Natural killer cell (primary cell): ENCODE data around the gene TRH. TPM values are rescaled to one million over a fixed set of nuclear protein-coding genes. Genes with fewer than 3 reads are reported as not detected.

Source experiments
- ATAC-seq, 3 donors: fragments of 150-1000 bp in 2 of 3; fragments of 200-7000 bp in 1 of 3; cut with Tn5 transposase; 1 replicate in 1 of 3; 2 replicates in 2 of 3; pipeline ENCODE4 v1.10.0; 2021; ENCODE audit warnings: mild to moderate bottlenecking in 2 of 3, moderate library complexity in 2 of 3
- DNase-seq, 2 donors: peaks; one replicate each; pipeline versions ENCODE4 v3.0.0 to v3.0.0-alpha.2; 2013 to 2021; ENCODE audit warnings: mixed read lengths in 1 of 2
- H3K27ac ChIP-seq: one replicate; pipeline ENCODE4 v1.5.1; 2013; ENCODE audit warnings: mild to moderate bottlenecking, low read length
- H3K27me3 ChIP-seq: one replicate; pipeline ENCODE4 v1.6.1; 2013; ENCODE audit warnings: low read length; ENCODE audit not compliant: control insufficient read depth, insufficient read depth
- H3K36me3 ChIP-seq: one replicate; pipeline ENCODE4 v1.6.1; 2013; ENCODE audit warnings: low read length; ENCODE audit not compliant: control insufficient read depth, insufficient read depth
- H3K4me1 ChIP-seq: one replicate; pipeline ENCODE4 v1.6.1; 2013; ENCODE audit warnings: low read length; ENCODE audit not compliant: control insufficient read depth, insufficient read depth
- H3K4me3 ChIP-seq: one replicate; pipeline ENCODE4 v1.5.1; 2013; ENCODE audit warnings: low read length
- H3K9me3 ChIP-seq: one replicate; pipeline ENCODE4 v1.6.1; 2013; ENCODE audit warnings: low read length; ENCODE audit not compliant: control insufficient read depth, insufficient read depth
- H3K27ac Mint-ChIP-seq, 2 donors: one replicate each; pipeline ENCODE4 v1.8.0; 2022; ENCODE audit warnings: mild to moderate bottlenecking in 2 of 2, mixed read lengths in 2 of 2, moderate library complexity in 1 of 2
- H3K27me3 Mint-ChIP-seq, 2 donors: one replicate each; pipeline ENCODE4 v1.8.0; 2022; ENCODE audit warnings: low read depth in 2 of 2, mixed read lengths in 2 of 2
- H3K36me3 Mint-ChIP-seq: one replicate; pipeline ENCODE4 v1.8.0; 2022; ENCODE audit warnings: mixed read lengths
- H3K4me1 Mint-ChIP-seq, 2 donors: one replicate each; pipeline ENCODE4 v1.8.0; 2022; ENCODE audit warnings: mixed read lengths in 2 of 2
- H3K4me3 Mint-ChIP-seq: one replicate; pipeline ENCODE4 v1.8.0; 2022; ENCODE audit warnings: mild to moderate bottlenecking, moderate library complexity, mixed read lengths
- H3K9me3 Mint-ChIP-seq, 2 donors: one replicate each; pipeline ENCODE4 v1.8.0; 2022; ENCODE audit warnings: mixed read lengths in 2 of 2
- WGBS: methylation state at CpG from one replicate; pipeline ENCODE4 v1.1.7; 2013; ENCODE audit warnings: missing lambda C conversion rate; ENCODE audit not compliant: insufficient coverage; 5-methylcytosine and 5-hydroxymethylcytosine counted together
- intact Hi-C: fragments of 100-400 bp; cut with micrococcal nuclease; formaldehyde crosslinking; loops from one replicate; pipeline ENCODE4 v1.14.2; 2022
- total RNA-seq, 4 donors: library from RNA; stranded (reverse); fragments of 120-200 nt in 1 of 4; gene quantifications; one replicate each; pipeline versions ENCODE4 v1.2.3 to v1.2.4, GENCODE V29; 2013 to 2022
- TF ChIP-seq, protein P1 (sequence below): fragments of 200-600 bp; IDR thresholded peaks from one replicate; pipeline ENCODE4 v1.8.0; 2022; ENCODE audit warnings: antibody characterized with exemption

The TRH gene
- total RNA-seq, 3 donors from 2014 or later (not counting 1 experiment from before 2014, with no cell fraction given), result not detected

DNA sequence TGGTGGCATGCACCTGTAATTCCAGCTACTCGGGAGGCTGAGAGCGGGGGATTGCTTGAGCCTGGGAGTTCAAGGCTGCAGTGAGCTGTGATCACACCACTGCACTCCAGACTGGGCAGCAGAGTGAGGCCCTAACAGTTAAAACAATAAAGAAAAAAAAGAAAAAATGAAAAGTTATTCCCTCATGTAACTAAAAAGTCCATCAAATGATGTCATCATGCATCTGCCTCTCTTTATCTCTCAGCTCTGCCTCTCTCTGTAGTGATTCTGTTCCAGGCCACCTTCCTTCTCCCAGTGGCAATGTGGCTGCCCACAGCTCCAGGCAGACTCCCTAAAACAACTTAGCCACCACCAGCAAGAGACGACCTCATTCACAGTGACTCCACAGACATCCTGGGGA lies 31.5 kb upstream of the TRH start:
- no peaks in the 10 kb centered on the region for H3K36me3 Mint-ChIP-seq
- TF ChIP-seq, protein P1, sequence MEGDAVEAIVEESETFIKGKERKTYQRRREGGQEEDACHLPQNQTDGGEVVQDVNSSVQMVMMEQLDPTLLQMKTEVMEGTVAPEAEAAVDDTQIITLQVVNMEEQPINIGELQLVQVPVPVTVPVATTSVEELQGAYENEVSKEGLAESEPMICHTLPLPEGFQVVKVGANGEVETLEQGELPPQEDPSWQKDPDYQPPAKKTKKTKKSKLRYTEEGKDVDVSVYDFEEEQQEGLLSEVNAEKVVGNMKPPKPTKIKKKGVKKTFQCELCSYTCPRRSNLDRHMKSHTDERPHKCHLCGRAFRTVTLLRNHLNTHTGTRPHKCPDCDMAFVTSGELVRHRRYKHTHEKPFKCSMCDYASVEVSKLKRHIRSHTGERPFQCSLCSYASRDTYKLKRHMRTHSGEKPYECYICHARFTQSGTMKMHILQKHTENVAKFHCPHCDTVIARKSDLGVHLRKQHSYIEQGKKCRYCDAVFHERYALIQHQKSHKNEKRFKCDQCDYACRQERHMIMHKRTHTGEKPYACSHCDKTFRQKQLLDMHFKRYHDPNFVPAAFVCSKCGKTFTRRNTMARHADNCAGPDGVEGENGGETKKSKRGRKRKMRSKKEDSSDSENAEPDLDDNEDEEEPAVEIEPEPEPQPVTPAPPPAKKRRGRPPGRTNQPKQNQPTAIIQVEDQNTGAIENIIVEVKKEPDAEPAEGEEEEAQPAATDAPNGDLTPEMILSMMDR, result no peak
- ATAC-seq (no peak), DNase-seq (no peak)
- no peaks in the 10 kb centered on the region for H3K36me3 ChIP-seq
- H3K27ac ChIP-seq, result no peak overlapping the region
- no peaks in the 10 kb centered on the region for H3K9me3 ChIP-seq
- H3K27ac Mint-ChIP-seq, result no peak overlapping the region
- H3K4me3 Mint-ChIP-seq, result no peak overlapping the region
- intact Hi-C loops, result loop anchor here (5.0 kb wide), 1 partner anchor 154 kb away; no protein-coding TSS in a partner anchor
- no peaks in the 10 kb centered on the region for H3K4me1 Mint-ChIP-seq
- no peak overlapping the region for H3K4me3 ChIP-seq
- no peaks in the 10 kb centered on the region for H3K4me1 ChIP-seq
- no peaks in the 10 kb centered on the region for H3K27me3 ChIP-seq
- 83% methylated on average over 3 of the region's 3 CpGs for WGBS
- H3K27me3 Mint-ChIP-seq, result peaks cover 5 to 16% of the 10 kb centered on the region in 2 donors
- no peaks in the 10 kb centered on the region for H3K9me3 Mint-ChIP-seq

DNA sequence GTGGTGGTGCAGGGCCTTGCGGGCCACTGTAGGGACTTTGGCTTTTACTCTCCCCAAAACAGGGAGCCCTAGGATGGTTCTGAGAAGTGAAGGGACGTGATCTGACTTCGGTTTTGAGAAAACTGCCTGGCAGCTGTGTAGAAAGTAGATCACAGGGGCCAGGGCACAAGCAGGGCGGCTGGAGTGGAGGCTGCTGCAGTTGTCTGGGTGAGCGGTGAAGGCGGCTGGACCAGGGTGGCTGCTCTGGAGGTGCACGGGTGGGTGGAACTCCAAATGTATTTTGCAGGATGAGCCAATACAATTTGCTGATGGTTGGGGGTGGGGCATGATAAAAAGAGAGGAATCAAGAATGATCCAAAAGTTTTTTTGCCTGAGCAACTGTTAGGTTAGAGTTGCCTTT lies 29.8 kb upstream of the TRH start:
- Mint-ChIP-seq H3K27ac (no peak overlapping the region), H3K36me3 (no peaks in the 10 kb centered on the region), H3K4me3 (no peak overlapping the region), H3K4me1 (no peaks in the 10 kb centered on the region), H3K27me3 (peaks cover 5 to 17% of the 10 kb centered on the region in 2 donors), H3K9me3 (no peaks in the 10 kb centered on the region)
- no peaks in the 10 kb centered on the region for H3K36me3 ChIP-seq
- ATAC-seq (no peak), DNase-seq (no peak)
- no peaks in the 10 kb centered on the region for H3K9me3 ChIP-seq
- no peaks in the 10 kb centered on the region for H3K4me1 ChIP-seq
- H3K27ac ChIP-seq, result no peak overlapping the region
- 85% methylated on average over 7 of the region's 7 CpGs for WGBS
- H3K27me3 ChIP-seq, result no peaks in the 10 kb centered on the region
- H3K4me3 ChIP-seq, result no peak overlapping the region
- intact Hi-C loops, result loop anchor here (5.0 kb wide), 1 partner anchor 153 kb away; no protein-coding TSS in a partner anchor
- TF ChIP-seq, protein P1, result no peak

- H3K36me3 Mint-ChIP-seq, result no peaks in the 10 kb centered on the region
- TF ChIP-seq, protein P1, result no peak
- H3K27ac Mint-ChIP-seq, result no peak overlapping the region
- H3K4me3 Mint-ChIP-seq, result no peak overlapping the region
- H3K4me1 ChIP-seq, result no peaks in the 10 kb centered on the region
- H3K36me3 ChIP-seq, result no peaks in the 10 kb centered on the region
- DNase-seq (no peak), ATAC-seq (no peak)
- H3K4me1 Mint-ChIP-seq, result no peaks in the 10 kb centered on the region
- H3K9me3 Mint-ChIP-seq, result no peaks in the 10 kb centered on the region
- no peaks in the 10 kb centered on the region for H3K27me3 ChIP-seq
- no peaks in the 10 kb centered on the region for H3K9me3 ChIP-seq
- H3K4me3 ChIP-seq, result no peak overlapping the region
- intact Hi-C loops, result no loop called here
- WGBS, result 63% methylated on average over 8 of the region's 8 CpGs
- H3K27me3 Mint-ChIP-seq, result peaks cover 5 to 13% of the 10 kb centered on the region in 2 donors
- no peak overlapping the region for H3K27ac ChIP-seq
These were observed 26.8 kb upstream of the TRH start for GRCh38 chr3:129947538-129948240.
